GM18868 (cell line): ENCODE measurements around the gene DCAF8.

Experiments used
- ATAC-seq: cut with Tn5 transposase; IDR thresholded peaks from one replicate; pipeline ENCODE4 v1.9.1; 2021; ENCODE audit warnings: mild to moderate bottlenecking, moderate library complexity; ENCODE audit not compliant: unreplicated experiment

Gene DCAF8

DNA sequence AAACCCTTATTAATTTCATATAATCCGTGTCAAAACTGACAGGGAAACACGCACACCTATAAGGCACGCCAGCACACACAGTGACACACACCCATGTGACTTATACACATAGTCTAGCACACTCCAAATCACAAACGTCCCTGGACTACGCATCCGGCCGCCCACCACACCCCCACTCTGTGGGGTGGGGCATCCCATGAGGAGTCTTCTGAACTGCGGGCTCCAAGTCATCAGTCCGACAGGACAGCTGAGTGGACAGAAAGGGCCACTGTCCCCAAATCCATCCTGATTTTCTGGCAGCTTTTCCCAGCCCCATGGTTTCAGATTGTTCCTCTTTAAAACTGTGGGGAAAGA, 56.3 kb downstream of the DCAF8 start:
- peak; percentile 38 for ATAC-seq

DNA sequence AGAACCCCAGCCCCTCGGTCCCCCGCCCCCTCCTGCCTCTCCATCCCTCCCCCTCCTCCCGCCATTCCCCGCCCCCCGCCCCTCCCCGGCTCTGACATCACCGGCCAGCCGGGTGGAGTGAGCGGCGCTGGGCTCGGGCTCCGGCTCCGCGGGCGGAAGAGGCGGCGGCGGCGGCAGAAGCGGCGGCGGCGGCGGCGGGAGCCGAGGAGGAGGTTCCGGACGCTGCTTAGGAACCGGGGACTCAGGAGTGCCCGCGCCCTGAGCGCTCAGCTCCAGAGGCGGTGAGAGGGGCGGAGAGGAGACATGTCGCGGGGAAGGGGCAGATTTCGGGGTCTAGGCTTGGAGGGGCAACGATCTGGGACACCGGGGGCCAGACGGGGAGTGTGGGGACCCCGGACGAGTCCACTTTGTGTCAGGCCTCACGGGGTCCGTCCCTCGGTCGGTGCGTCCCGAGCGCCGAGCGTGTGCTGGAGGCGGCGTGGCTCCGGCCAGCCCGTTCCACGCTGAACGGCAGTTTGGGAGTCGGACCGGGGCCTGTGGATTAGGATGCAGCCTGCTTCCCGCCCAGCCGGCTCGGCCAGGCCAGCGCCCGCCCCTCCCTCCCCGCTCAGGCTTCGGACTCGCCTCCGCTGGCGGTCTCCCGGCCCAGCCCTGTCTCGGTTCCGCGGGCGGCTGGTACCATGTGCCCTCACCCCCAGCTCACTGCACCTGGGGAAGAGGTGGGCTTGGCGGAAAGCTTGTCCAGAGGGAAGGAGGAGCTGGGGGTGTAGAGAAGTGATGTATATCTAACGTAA, 56.9 kb downstream of the DCAF8 start, which contains the start of gene PEA15:
TSS of gene PEA15 (plus strand) at position 143 of the 794 bp plus-strand sequence. CDS start 6,161 bp downstream, outside the sequence.
- peak; percentile 39 for ATAC-seq

DNA sequence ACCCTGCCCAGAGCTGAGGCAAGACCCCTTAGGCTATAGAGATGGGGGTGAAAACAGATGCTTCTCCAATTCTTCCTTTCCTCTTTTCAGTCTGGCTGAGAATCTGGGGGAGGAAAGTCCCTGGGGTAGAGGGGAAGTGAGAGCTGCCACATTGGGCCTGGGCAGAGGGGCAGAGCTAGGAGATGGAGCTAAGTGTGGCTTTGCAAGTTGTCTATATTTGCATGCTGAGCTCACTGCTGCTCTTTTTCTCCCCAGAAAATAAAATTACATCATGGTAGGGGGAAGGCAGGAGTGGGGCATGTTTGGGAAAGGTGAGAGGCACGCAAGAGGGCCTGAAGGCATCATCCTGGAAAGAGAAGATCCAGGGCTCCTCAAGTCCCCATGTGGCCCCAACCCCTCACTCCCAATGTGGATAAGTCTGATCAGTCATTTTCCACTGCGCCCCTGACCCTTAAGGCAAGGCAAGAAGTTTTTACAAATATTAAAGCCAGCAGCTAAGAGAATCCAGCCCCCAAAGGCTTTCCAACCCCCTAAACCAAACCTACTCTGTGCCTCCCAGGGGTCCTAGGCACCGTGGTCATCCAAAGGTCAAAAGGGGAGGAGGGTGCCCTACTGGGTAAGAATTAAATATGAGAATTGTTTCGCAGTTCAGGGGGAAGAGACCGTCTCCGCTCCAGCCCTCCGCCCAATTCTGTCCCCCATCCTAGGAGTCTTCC, 57.7 kb downstream of the DCAF8 start:
- ATAC-seq = peak; percentile 81

DNA sequence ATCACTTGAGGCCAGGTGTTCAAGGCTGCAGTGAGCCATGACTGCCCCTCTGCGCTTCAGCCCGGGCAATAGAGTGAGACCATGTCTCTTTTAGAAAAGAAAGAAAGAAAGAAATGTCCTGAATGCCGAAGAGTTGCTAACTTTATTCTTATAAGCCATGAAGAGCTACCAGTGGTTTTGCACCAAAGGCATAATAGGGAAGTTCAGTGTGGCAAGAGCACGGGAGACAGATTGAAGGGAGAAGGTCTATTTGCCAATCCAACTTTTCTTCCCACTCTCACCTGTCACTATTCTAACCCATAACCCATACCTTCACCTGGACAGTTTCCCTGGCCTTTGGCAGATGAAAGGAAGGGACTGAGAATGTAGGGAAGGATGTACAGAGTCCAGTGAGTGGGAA, 61.6 kb downstream of the DCAF8 start:
- ATAC-seq = no peak

DNA sequence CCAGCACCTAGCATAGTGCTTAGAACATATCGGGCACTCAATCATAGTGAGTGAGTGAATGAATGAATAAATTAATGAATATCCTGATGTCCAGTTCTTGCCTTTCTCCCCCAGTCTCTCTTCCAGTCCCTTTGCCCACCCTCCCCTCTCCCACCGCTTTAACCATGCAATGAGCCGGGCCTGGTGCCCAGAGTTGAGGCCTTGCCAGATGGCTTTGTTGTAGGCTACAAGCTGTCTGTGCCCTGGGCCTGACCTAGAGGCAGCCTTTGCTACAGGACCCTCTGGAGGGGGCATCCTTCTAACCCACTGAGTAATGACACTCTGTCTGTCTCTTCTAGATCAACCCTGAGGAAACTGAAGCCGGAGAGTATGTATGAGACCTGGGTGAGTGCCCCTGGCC, 65.1 kb downstream of the DCAF8 start:
- no peak for ATAC-seq

DNA sequence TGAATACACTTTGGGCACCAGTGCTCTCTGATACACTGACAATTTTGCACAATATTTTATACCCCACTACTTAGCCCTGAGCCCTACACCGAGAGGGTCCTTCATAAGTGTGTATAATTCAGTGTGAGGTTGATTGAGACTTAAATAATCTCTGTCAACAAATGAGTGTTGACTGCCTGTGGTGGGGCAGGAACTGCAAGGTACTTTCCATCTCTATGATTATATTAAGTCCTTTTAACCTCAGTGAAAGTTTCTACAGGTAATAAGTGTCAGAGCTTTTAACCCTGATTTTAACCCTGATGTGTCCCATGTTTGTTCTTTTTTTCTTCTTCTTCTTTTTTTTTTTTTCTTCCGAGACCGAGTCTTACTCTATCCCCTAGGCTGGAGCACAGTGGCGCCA, 66.2 kb downstream of the DCAF8 start:
- ATAC-seq = no peak

DNA sequence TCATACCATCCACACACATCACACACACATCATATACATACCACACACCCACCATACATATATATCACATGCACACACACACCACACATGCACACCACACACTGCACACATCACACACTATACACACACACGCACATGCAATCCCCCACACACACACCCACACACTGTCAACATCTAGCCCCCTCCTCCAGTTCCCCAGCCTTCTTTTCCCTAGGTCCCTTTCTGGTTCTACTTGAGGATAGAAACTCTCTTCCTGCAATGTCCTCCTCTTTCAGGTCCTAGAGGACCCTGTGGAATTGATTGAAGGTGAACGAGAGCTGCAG, 67.7 kb downstream of the DCAF8 start:
- ATAC-seq = no peak

DNA sequence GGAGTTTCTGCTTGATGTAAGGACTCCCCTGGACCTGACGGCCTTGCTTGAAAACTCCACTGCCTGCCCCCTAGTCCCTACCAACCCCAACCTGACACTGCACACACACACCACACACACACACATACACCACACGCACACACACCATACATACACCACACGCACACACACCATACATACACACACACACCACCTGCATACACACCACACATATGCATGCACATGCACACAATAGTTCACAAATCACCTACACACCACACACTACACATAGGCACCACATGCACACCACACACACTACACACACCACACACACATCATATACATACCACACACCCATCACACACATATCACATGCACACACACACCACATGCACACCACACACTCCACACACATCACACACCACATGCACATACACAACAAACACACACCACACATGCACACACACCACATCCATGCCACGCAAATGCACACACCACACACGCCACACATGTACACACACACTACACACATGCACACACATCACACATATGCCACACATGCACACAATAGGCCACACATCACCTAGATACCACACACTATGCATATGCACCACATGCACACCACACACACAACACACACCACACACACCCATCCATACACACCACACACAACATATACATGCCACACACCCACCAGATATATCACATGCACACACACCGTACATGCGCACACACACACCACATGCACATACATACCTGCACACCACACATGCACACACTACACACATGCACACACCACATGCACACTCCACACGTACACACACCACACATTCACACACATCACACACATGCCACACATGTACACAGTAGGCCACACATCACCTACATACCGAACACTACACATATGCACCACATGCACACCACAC, 68.3 kb downstream of the DCAF8 start:
- no peak for ATAC-seq

DNA sequence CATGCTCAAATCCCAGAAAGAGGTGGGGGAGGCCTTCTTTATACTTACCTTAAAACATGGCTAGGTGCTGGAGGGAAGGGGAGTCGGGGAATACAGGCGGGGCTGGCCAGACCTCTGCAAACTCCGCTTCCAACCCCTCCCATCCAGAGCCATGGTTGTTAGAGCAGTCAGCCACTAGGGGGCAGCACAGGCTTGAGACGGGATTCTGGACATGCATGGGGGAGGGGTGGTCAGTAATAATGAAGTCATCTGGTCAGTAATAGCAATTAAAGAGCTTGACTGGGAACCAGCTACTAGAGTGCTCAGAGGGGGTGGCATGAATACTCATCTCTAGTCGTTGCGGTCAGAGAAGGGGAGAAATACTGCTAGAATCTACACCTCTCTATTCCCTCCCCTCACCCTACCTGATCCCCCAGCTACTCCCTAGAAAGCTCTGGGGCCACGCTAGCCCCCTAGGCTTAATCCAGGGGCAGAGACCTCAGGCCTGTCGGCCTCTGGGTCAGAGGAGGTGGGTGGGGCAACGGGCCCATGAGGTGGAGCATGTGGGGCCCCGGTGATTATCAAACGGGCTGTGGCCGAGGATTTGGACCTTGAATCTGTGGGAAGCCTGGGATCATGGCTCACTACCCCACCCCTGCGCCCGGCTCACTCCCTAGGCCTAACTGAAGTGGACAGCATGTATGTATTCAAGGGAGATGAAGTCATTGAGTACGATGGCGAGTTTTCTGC, 69.1 kb downstream of the DCAF8 start:
- peak; percentile 57 for ATAC-seq

DNA sequence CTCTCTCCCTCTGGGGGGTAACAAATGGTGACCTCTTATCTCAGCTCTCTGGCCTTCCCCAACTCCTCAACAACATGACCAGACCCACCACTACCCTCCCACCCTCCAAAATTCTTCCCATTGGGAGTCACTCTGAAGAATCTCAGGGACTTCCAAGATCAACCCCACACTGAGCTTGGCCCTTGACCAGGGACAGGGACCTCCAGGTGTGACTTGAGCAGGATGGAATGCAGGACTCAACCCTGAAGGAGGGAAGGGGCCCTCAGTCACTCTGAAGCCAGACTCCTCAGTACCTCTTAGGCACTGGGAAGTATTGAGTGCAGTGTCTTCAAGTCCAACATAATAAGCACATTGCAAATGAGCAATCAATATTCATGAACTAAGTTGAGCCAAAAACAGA, 70.1 kb downstream of the DCAF8 start:
- ATAC-seq = no peak

DNA sequence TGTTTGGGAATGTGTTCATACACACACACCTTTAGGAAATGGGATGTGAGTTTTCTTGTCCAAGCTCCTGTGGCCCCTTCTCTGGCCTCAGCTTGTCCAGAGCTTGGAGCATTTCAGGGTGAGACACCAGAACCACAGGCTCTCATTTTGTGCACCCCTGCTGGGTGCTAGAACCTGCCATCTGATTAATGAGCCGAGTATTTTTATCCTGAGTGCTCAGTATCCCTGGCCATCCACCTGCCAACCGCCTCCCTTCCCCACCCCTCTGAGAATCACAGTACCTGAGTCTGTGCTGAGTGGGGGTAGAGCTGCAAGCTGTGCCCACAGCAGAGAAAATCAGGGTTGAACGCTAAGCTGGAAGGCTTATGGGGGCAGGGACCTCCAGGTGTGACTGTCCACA, 70.6 kb downstream of the DCAF8 start:
- no peak for ATAC-seq

DNA sequence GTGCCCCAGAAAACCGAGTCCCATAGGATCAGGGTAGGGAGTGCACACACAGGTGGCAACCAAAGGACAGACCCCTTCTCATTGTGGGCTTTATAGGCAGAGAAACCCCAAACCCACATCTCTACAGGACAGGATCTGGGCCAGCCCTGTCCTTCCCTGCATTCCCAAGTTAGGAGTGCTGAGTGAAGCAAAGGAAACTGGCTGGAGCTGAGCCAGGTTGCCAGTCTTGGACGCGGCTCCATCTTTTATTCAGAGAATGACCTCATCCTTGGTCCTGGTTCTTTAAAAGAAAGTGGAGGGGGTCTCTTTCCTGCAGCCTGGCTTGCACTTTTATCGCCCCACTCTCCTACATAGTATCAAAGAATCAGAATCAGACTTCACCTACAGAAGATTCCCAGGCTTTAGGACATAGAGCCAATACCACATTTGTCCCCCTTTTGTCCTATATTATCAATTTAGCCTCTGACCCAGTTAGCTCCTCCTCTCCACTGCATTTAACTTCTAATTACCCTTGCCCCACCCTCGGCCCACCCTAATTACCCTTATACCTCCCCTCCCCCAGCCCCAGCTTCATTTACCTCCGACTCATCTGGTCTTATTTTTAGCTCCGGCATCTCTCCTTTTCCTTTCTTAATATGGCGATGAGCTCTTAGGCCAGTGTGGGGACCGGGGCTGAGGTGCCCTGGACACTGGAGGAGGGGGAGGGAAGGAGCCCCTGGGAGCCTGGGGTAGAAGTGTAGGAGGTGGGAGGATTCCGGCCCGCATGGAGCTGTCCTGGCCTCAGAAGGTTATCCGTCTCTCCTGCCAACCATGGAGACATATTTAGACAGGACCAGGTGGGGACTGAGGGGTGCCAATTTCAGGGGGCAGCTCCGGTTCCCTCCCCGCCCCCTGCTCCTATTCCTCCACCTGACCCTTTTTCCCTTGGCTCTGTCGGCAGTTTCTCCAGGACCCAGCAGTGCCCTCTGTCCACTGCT, 72.4 kb downstream of the DCAF8 start, which contains the start of gene CASQ1:
TSS of gene CASQ1 (plus strand) at position 927 of the 977 bp plus-strand sequence. CDS start 177 bp downstream, outside the sequence.
- no peak for ATAC-seq

DNA sequence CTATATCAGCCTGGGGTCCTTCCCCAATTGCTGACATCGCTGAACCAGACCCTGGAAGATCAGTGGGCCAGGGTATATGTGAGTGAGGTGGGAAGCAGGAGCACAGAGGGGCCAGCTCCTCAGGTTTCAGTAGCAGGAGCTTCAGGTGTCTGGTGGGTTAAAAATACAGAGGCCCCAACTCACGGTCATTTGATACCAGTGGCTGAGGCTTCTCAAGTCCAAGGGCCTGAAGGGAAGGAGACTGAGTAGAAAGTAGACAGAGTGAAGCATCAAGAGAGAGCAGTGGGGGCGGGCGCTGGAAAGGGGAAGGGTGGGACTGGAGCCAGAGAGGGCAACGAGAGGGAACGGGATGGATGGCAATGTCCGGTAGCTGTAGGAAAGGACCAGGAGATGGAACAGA, 74.0 kb downstream of the DCAF8 start:
- ATAC-seq = no peak

DNA sequence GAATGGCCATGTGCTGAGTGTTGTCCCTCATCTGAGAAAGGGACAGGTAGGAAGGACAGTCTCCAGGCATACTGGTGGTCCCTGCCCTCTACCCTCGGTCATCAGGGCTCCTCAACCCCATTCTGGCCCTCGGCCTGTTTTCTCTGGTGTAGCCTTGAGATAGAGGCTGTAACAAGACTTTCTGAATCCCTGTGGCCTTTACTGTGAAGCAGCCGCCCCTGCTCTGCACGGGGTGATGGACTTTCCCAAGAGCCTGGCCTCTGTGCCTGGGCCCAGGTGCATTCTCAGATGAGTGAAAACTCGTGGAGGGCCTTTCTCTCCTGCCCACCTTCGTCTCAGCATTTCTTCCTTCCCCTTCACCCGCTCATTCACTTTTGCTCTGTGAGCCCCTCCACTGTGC, 74.9 kb downstream of the DCAF8 start:
- no peak for ATAC-seq

DNA sequence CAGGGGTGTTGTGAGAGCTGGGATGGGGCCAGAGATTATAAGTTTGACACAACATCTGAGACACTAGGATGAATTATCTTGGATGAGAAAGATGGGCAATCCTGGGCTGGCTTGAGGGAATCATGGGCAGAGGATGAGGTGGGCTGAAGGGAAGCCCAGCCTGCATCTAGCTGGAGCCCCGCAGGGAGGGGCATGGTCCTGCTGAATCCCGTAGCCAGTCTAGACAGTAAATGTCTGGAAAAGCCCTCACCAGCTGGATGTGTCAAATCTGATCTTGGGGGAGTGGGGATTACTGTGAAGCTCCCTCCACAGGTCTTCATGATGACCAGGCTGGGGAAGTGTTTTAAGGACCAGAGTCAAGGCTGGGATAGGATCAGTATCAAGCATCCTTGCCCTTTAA, 75.6 kb downstream of the DCAF8 start:
- ATAC-seq = no peak

DNA sequence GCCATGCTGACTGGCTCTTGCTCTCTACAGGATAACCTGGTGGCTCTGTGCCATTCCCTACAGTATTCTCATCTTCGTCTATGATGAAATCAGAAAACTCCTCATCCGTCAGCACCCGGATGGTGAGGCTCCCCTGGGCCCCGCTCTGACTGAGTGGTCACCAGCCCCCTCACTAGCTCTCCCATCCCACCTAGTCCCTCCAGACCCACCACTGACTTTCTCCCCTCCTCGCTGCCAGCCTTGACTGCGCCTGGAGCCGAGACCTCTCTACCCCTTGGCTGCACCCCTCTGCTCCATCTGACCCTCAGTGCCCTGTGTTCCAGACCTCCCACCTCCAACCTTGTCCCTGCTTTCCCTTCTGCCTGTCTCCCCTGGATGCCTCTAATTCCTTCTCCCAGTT, 76.1 kb downstream of the DCAF8 start:
- ATAC-seq = no peak

DNA sequence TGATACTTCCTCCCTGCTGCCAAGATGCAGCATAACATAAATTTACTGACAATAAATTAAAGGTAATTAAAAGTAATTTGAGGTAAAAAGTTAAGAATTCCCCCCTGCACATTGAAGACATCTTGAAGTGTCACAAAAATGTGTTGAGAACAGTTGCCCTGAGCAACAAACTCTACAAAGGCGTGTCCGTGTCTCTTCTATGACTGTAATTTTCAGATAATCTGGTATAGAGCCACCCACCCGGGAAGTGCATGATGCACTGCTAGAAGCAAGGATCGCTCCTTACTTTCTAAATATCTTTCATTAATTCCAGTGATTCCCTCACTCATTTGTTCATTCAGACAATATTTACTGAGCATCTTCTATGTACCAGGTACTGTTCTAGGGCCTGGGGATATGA, 83.0 kb downstream of the DCAF8 start:
- ATAC-seq = no peak

DNA sequence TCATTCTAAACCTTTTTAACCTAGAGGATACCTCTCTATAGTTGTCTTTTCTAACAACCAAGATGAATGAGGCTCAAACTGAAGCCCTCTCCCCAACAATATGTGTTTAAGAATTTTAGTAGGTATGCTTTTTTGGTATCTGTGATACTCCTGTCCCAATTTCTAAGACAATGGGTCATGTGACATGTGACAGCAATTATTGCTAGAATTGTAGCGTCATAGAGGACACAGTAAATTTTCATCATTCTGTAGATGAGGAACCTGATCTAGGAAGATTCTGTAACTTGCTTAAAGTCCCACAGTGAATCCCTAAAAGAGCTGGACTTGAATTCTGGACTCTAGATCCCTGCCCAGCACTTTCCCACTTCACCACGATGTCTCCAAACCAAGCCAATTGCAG, 83.6 kb downstream of the DCAF8 start:
- no peak for ATAC-seq

DNA sequence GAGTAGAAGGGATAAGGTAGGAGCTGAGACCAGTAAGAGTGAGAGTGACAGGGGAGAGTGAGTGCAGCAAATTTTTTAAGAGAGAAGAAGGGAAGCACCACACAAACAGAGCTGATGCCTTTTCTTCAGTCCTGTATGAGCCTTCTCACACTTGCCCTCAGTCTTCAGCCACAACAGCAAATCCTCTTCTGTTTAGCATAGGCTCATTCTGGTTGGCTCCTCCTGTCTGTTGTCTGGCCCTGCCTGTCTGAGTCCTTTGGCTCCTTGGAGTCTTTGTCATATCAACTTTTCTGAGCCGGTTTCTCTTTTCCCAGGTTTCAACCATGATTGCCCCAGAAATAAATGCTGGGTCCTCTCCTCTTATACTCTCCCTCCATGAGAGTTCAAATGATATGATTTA, 84.7 kb downstream of the DCAF8 start:
- no peak for ATAC-seq

DNA sequence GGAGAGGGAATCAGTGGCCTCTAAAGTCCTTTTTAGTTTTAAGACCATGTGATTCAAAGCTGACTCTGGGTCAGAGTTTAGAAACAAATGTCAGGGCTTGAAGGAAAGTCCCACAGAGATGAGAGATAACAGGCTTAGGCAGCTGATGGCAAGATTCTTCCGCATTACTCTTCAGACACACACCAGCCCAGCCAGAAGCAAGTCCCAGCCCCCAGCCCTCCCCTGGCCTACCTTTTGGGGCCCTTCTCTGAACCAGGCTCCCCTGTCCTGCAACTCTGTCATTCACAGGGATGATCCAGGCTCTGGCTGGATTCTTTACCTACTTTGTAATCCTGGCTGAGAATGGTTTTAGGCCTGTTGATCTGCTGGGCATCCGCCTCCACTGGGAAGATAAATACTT, 85.1 kb downstream of the DCAF8 start:
- peak; percentile 50 for ATAC-seq
